AG09319 (cell line): ENCODE data around the gene SPTBN1.

ENCODE experiments used
- DNase-seq: peaks from one replicate; pipeline ENCODE4 v3.0.0-alpha.2; 2010; ENCODE audit warnings: low read depth; ENCODE audit errors: extremely low read depth
- TF ChIP-seq, protein P1 (sequence below): IDR thresholded peaks from 2 replicates; pipeline ENCODE4 v1.5.1; 2011; ENCODE audit warnings: low read depth, mild to moderate bottlenecking, inconsistent platforms, low read length, moderate library complexity

Gene SPTBN1

GRCh38 chr2:54659527-54659926, 203.4 kb downstream of the SPTBN1 start:
- TF ChIP-seq, protein P1, sequence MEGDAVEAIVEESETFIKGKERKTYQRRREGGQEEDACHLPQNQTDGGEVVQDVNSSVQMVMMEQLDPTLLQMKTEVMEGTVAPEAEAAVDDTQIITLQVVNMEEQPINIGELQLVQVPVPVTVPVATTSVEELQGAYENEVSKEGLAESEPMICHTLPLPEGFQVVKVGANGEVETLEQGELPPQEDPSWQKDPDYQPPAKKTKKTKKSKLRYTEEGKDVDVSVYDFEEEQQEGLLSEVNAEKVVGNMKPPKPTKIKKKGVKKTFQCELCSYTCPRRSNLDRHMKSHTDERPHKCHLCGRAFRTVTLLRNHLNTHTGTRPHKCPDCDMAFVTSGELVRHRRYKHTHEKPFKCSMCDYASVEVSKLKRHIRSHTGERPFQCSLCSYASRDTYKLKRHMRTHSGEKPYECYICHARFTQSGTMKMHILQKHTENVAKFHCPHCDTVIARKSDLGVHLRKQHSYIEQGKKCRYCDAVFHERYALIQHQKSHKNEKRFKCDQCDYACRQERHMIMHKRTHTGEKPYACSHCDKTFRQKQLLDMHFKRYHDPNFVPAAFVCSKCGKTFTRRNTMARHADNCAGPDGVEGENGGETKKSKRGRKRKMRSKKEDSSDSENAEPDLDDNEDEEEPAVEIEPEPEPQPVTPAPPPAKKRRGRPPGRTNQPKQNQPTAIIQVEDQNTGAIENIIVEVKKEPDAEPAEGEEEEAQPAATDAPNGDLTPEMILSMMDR: no peak

DNA sequence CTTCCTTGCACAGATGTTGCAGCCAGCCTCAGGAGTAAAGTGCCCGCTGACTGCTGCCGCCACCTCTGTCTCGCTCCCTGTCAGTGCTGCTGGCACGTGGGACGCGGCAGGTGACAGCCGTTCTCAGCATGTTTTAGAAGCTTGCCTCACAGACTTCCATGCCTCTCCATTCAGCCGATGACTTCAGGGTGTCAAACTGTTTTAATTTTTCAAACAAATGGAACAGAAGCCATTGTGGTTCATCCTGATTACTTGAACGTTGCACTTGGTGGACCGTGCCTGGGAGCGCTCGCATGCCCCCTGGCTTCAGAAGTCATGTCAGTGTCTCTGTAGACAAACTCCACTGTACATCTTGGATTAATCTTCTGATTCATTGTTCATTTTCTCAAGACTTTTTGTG, 204.6 kb downstream of the SPTBN1 start:
- TF ChIP-seq, protein P1: no peak; the same call in 1 of the 2 replicates
- DNase-seq: no peak

More at GRCh38 chr2:54659527-54659926, 203.4 kb downstream of the SPTBN1 start:
- DNase-seq: no peak

DNA sequence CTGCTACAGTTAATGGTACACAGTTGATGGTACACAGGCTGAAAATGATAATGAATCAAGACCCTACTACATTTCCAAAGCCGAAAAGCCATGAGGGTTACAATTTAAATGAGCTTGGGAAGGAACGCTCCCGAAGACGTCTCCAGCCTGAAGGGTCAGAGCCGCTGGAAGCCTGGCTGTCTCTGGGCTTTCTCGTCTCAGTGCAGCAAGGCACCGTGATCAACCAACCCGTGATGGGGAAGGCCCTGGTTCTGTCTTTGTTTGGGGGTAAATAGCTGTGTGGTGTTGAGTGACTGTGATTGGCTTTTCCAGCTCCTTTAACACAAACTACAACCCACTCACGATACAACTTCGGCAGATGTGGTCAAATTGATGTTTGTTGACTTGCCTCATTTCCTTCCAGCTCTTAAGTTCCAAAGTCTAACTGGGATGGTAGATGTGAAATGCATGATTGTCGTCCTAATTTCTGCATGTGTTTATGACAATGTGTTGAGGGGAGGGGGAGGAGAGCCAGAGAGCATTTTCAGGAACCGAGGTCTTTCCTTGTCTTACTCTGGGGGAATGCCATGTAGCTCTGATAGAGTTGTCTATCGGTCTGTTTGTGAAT, 207.4 kb downstream of the SPTBN1 start:
- TF ChIP-seq, protein P1: no peak
- no peak for DNase-seq

DNA sequence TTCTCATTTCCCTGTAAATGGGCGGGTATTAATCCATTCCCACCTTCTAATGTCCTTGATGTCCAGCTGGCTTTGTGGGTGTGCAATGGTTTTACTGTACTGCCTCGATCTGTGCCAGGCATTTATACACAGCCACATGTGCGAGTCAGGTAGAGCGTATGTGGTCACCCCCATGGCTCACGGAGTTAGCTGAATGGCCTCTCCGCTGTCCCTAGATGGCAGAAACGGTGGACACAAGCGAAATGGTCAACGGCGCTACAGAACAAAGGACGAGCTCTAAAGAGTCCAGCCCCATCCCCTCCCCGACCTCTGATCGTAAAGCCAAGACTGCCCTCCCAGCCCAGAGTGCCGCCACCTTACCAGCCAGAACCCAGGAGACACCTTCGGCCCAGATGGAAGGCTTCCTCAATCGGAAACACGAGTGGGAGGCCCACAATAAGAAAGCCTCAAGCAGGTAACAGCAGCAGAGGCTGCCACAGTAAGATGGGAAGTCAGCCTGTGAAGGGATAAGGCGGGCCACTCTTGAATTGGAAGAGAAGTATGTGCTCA, 208.2 kb downstream of the SPTBN1 start:
- TF ChIP-seq, protein P1: no peak
- no peak for DNase-seq

GRCh38 chr2:54665436-54665856, 209.3 kb downstream of the SPTBN1 start:
- TF ChIP-seq, protein P1: peak; percentile 34
- no peak for DNase-seq

GRCh38 chr2:54666131-54666633, 210.1 kb downstream of the SPTBN1 start:
- TF ChIP-seq, protein P1: no peak
- DNase-seq: no peak

- TF ChIP-seq, protein P1: no peak
- no peak for DNase-seq
Observed at GRCh38 chr2:54666634-54667265, 210.6 kb downstream of the SPTBN1 start.
